ENCODE measurements around the gene EDA.
"Not testable (repeated sequence)": the region's sequence is repeated elsewhere in the genome, so short reads cannot be mapped to it uniquely, and the experiment has no call there.

EDA gene

GRCh38 chrX:69815519-69815918 lies 199.6 kb downstream of the EDA start:
- peaks cover 18% of the 10 kb centered on the region for H3K9me3 ChIP-seq (ENCODE audit: control insufficient read depth, low read length)
- H3K9ac ChIP-seq (ENCODE audit: low read length), result no peak overlapping the region
- H3K27me3 ChIP-seq (replicated peaks; ENCODE audit: control insufficient read depth, insufficient read depth, low read length), result peaks cover 6% of the 10 kb centered on the region
- no peaks in the 10 kb centered on the region for H3K36me3 ChIP-seq (ENCODE audit: control insufficient read depth, insufficient read depth, low read length, severe bottlenecking)
- no peak for DNase-seq (ENCODE audit: low read depth)
- H3K4me1 ChIP-seq (ENCODE audit: control insufficient read depth, insufficient read depth, low read length), result no peaks in the 10 kb centered on the region
- H3K4me3 ChIP-seq (ENCODE audit: low read length), result no peak overlapping the region

- no peak for DNase-seq (ENCODE audit: low read depth)
- H3K4me3 ChIP-seq (ENCODE audit: low read length), result no peak overlapping the region
Measured at GRCh38 chrX:69844636-69845035, 228.7 kb downstream of the EDA start.

GRCh38 chrX:69859999-69860398 lies 244.1 kb downstream of the EDA start:
- H3K9ac ChIP-seq (ENCODE audit: low read length); H3K27me3 ChIP-seq (replicated peaks; ENCODE audit: control insufficient read depth, insufficient read depth, low read length); H3K4me1 ChIP-seq (ENCODE audit: control insufficient read depth, insufficient read depth, low read length); DNase-seq (ENCODE audit: low read depth); H3K4me3 ChIP-seq (ENCODE audit: low read length); H3K36me3 ChIP-seq (ENCODE audit: control insufficient read depth, insufficient read depth, low read length, severe bottlenecking): not testable (repeated sequence)
- peaks cover 45% of the 10 kb centered on the region for H3K9me3 ChIP-seq (ENCODE audit: control insufficient read depth, low read length)

More at GRCh38 chrX:69844636-69845035, 228.7 kb downstream of the EDA start:
- peaks cover 10% of the 10 kb centered on the region for H3K27me3 ChIP-seq (replicated peaks; ENCODE audit: control insufficient read depth, insufficient read depth, low read length)
- no peak overlapping the region for H3K9ac ChIP-seq (ENCODE audit: low read length)
- H3K36me3 ChIP-seq (ENCODE audit: control insufficient read depth, insufficient read depth, low read length, severe bottlenecking), result no peaks in the 10 kb centered on the region
- H3K4me1 ChIP-seq (ENCODE audit: control insufficient read depth, insufficient read depth, low read length), result no peaks in the 10 kb centered on the region
- no peaks in the 10 kb centered on the region for H3K9me3 ChIP-seq (ENCODE audit: control insufficient read depth, low read length)

GRCh38 chrX:69876221-69876620 lies 260.3 kb downstream of the EDA start:
- H3K9ac ChIP-seq (ENCODE audit: low read length), result no peak overlapping the region
- H3K4me3 ChIP-seq (ENCODE audit: low read length), result no peak overlapping the region
- peaks cover 5% of the 10 kb centered on the region for H3K27me3 ChIP-seq (replicated peaks; ENCODE audit: control insufficient read depth, insufficient read depth, low read length)
- H3K36me3 ChIP-seq (ENCODE audit: control insufficient read depth, insufficient read depth, low read length, severe bottlenecking), result no peaks in the 10 kb centered on the region
- H3K4me1 ChIP-seq (ENCODE audit: control insufficient read depth, insufficient read depth, low read length), result no peaks in the 10 kb centered on the region
- H3K9me3 ChIP-seq (ENCODE audit: control insufficient read depth, low read length), result peaks cover 30% of the 10 kb centered on the region
- no peak for DNase-seq (ENCODE audit: low read depth)

- DNase-seq (ENCODE audit: low read depth), result no peak
- Histone ChIP-seq H3K9ac (ENCODE audit: low read length) (no peak overlapping the region), H3K4me1 (ENCODE audit: control insufficient read depth, insufficient read depth, low read length) (no peaks in the 10 kb centered on the region), H3K9me3 (ENCODE audit: control insufficient read depth, low read length) (peaks cover 44% of the 10 kb centered on the region), H3K27me3 (replicated peaks; ENCODE audit: control insufficient read depth, insufficient read depth, low read length) (peaks cover 5% of the 10 kb centered on the region), H3K36me3 (ENCODE audit: control insufficient read depth, insufficient read depth, low read length, severe bottlenecking) (no peaks in the 10 kb centered on the region), H3K4me3 (ENCODE audit: low read length) (no peak overlapping the region)
Measured at GRCh38 chrX:69884210-69884609, 268.3 kb downstream of the EDA start.

GRCh38 chrX:69896046-69896445 lies 280.1 kb downstream of the EDA start:
- no peak for DNase-seq (ENCODE audit: low read depth)
- Histone ChIP-seq H3K9ac (ENCODE audit: low read length) (no peak overlapping the region), H3K27me3 (replicated peaks; ENCODE audit: control insufficient read depth, insufficient read depth, low read length) (peaks cover 8% of the 10 kb centered on the region), H3K4me1 (ENCODE audit: control insufficient read depth, insufficient read depth, low read length) (no peaks in the 10 kb centered on the region), H3K9me3 (ENCODE audit: control insufficient read depth, low read length) (peaks cover 8% of the 10 kb centered on the region), H3K36me3 (ENCODE audit: control insufficient read depth, insufficient read depth, low read length, severe bottlenecking) (no peaks in the 10 kb centered on the region), H3K4me3 (ENCODE audit: low read length) (no peak overlapping the region)

- no peaks in the 10 kb centered on the region for H3K4me1 ChIP-seq (ENCODE audit: control insufficient read depth, insufficient read depth, low read length)
- no peaks in the 10 kb centered on the region for H3K36me3 ChIP-seq (ENCODE audit: control insufficient read depth, insufficient read depth, low read length, severe bottlenecking)
- no peak overlapping the region for H3K4me3 ChIP-seq (ENCODE audit: low read length)
- H3K9ac ChIP-seq (ENCODE audit: low read length), result no peak overlapping the region
- no peaks in the 10 kb centered on the region for H3K9me3 ChIP-seq (ENCODE audit: control insufficient read depth, low read length)
- no peak for DNase-seq (ENCODE audit: low read depth)
- peaks cover 17% of the 10 kb centered on the region for H3K27me3 ChIP-seq (replicated peaks; ENCODE audit: control insufficient read depth, insufficient read depth, low read length)
Measured at GRCh38 chrX:69900491-69900890, 284.6 kb downstream of the EDA start.

GRCh38 chrX:69906447-69906846 lies 290.5 kb downstream of the EDA start:
- Histone ChIP-seq H3K4me1 (ENCODE audit: control insufficient read depth, insufficient read depth, low read length) (no peaks in the 10 kb centered on the region), H3K4me3 (ENCODE audit: low read length) (no peak overlapping the region), H3K36me3 (ENCODE audit: control insufficient read depth, insufficient read depth, low read length, severe bottlenecking) (no peaks in the 10 kb centered on the region), H3K9ac (ENCODE audit: low read length) (no peak overlapping the region), H3K9me3 (ENCODE audit: control insufficient read depth, low read length) (no peaks in the 10 kb centered on the region), H3K27me3 (replicated peaks; ENCODE audit: control insufficient read depth, insufficient read depth, low read length) (peaks cover 8% of the 10 kb centered on the region)
- DNase-seq (ENCODE audit: low read depth), result no peak

- Histone ChIP-seq H3K27me3 (replicated peaks; ENCODE audit: control insufficient read depth, insufficient read depth, low read length) (no peaks in the 10 kb centered on the region), H3K36me3 (ENCODE audit: control insufficient read depth, insufficient read depth, low read length, severe bottlenecking) (no peaks in the 10 kb centered on the region), H3K4me1 (ENCODE audit: control insufficient read depth, insufficient read depth, low read length) (no peaks in the 10 kb centered on the region), H3K9ac (ENCODE audit: low read length) (no peak overlapping the region), H3K9me3 (ENCODE audit: control insufficient read depth, low read length) (peaks cover 21% of the 10 kb centered on the region), H3K4me3 (ENCODE audit: low read length) (no peak overlapping the region)
- no peak for DNase-seq (ENCODE audit: low read depth)
Measured at GRCh38 chrX:69914781-69915180, 298.9 kb downstream of the EDA start.

- no peak for DNase-seq (ENCODE audit: low read depth)
- Histone ChIP-seq H3K9ac (ENCODE audit: low read length) (no peak overlapping the region), H3K27me3 (replicated peaks; ENCODE audit: control insufficient read depth, insufficient read depth, low read length) (peaks cover 4% of the 10 kb centered on the region), H3K4me3 (ENCODE audit: low read length) (no peak overlapping the region), H3K9me3 (ENCODE audit: control insufficient read depth, low read length) (peaks cover 11% of the 10 kb centered on the region), H3K36me3 (ENCODE audit: control insufficient read depth, insufficient read depth, low read length, severe bottlenecking) (no peaks in the 10 kb centered on the region), H3K4me1 (ENCODE audit: control insufficient read depth, insufficient read depth, low read length) (no peaks in the 10 kb centered on the region)
Measured at GRCh38 chrX:69919749-69920148, 303.8 kb downstream of the EDA start.

- no peak for DNase-seq (ENCODE audit: low read depth)
- no peaks in the 10 kb centered on the region for H3K36me3 ChIP-seq (ENCODE audit: control insufficient read depth, insufficient read depth, low read length, severe bottlenecking)
- peaks cover 11% of the 10 kb centered on the region for H3K27me3 ChIP-seq (replicated peaks; ENCODE audit: control insufficient read depth, insufficient read depth, low read length)
- H3K4me1 ChIP-seq (ENCODE audit: control insufficient read depth, insufficient read depth, low read length), result no peaks in the 10 kb centered on the region
- H3K4me3 ChIP-seq (ENCODE audit: low read length), result no peak overlapping the region
- peaks cover 3% of the 10 kb centered on the region for H3K9me3 ChIP-seq (ENCODE audit: control insufficient read depth, low read length)
- H3K9ac ChIP-seq (ENCODE audit: low read length), result no peak overlapping the region
Measured at GRCh38 chrX:69932323-69932722, 316.4 kb downstream of the EDA start.

- Histone ChIP-seq H3K9me3 (ENCODE audit: control insufficient read depth, low read length) (peaks cover 22% of the 10 kb centered on the region), H3K4me3 (ENCODE audit: low read length) (no peak overlapping the region), H3K36me3 (ENCODE audit: control insufficient read depth, insufficient read depth, low read length, severe bottlenecking) (no peaks in the 10 kb centered on the region), H3K4me1 (ENCODE audit: control insufficient read depth, insufficient read depth, low read length) (no peaks in the 10 kb centered on the region), H3K9ac (ENCODE audit: low read length) (no peak overlapping the region), H3K27me3 (replicated peaks; ENCODE audit: control insufficient read depth, insufficient read depth, low read length) (peaks cover 8% of the 10 kb centered on the region)
- DNase-seq (ENCODE audit: low read depth), result no peak
Measured at GRCh38 chrX:69948276-69948797, 332.4 kb downstream of the EDA start.

Measured in adipocyte (in vitro differentiated cells).